Sigmoid colon (tissue), 7 donors: ENCODE measurements around the gene CUX1. TPM values are rescaled to one million over a fixed set of nuclear protein-coding genes. Genes with fewer than 3 reads are reported as not detected.

ENCODE experiments used
- DNase-seq: peaks from one replicate; pipeline ENCODE4 v3.0.0-alpha.2; 2019
- H3K27ac ChIP-seq, 4 donors: fragments of 200-600 bp; sonication (generic); one replicate each; pipeline ENCODE4 v1.5.1; 2016 to 2019; ENCODE audit warnings: mild to moderate bottlenecking in 1 of 4
- H3K27me3 ChIP-seq, 3 donors: fragments of 200-600 bp; sonication (generic); one replicate each; pipeline ENCODE4 v1.5.1; 2019; ENCODE audit warnings: mild to moderate bottlenecking in 1 of 3
- H3K36me3 ChIP-seq, 4 donors: fragments of 200-600 bp; sonication (generic); one replicate each; pipeline ENCODE4 v1.5.1; 2016 to 2019
- H3K4me1 ChIP-seq, 4 donors: fragments of 200-600 bp; sonication (generic); one replicate each; pipeline ENCODE4 v1.5.1; 2017 to 2019
- H3K4me3 ChIP-seq, 4 donors: fragments of 200-600 bp; sonication (generic); one replicate each; pipeline ENCODE4 v1.5.1; 2017 to 2019; ENCODE audit warnings: mild to moderate bottlenecking in 2 of 4, moderate library complexity in 1 of 4
- H3K9me3 ChIP-seq, 4 donors: fragments of 200-600 bp in 3 of 4; sonication (generic) in 3 of 4; one replicate each; pipeline versions ENCODE4 v1.5.1 to v1.6.1; 2013 to 2019
- EP300 ChIP-seq, 4 donors: sonication (generic); formaldehyde crosslinking; IDR thresholded peaks; one replicate each; pipeline ENCODE4 v1.6.1; 2017; ENCODE audit warnings: antibody characterized with exemption in 4 of 4
- POLR2A ChIP-seq, 2 donors: fragments of 450-650 bp; IDR thresholded peaks; one replicate each; pipeline ENCODE4 v1.6.1; 2016; ENCODE audit warnings: antibody characterized with exemption in 2 of 2, mild to moderate bottlenecking in 2 of 2, moderate library complexity in 2 of 2
- POLR2AphosphoS5 ChIP-seq, 4 donors: sonication (generic); formaldehyde crosslinking; IDR thresholded peaks; one replicate each; pipeline ENCODE4 v1.6.1; 2017; ENCODE audit warnings: antibody characterized with exemption in 4 of 4
- WGBS, 2 donors: extraction: QIAGEN DNeasy Blood & Tissue Kit; methylation state at CpG; one replicate each; pipeline ENCODE4 v1.1.7; 2013; 5-methylcytosine and 5-hydroxymethylcytosine counted together
- intact Hi-C: fragments of 100-400 bp; cut with DNase I; formaldehyde crosslinking; loops from one replicate; pipeline ENCODE4 v1.15.1; 2023
- polyA plus RNA-seq, 3 donors: library from polyadenylated mRNA; stranded (reverse); fragments of 200-250 nt; gene quantifications; one replicate each; pipeline ENCODE4 v1.2.3, GENCODE V29; 2013
- total RNA-seq, 4 donors: library from RNA; depleted of rRNA; stranded (reverse); fragments of >200 nt; gene quantifications; one replicate each; pipeline ENCODE4 v1.1.0, GENCODE V29; 2016
- TF ChIP-seq, protein P1 (sequence below), 4 experiments: fragments of 450-650 bp in 3 of 4; fragments of 200-600 bp in 1 of 4; IDR thresholded peaks; one replicate each; pipeline ENCODE4 v1.5.1; 2016 to 2019; ENCODE audit warnings: antibody characterized with exemption in 4 of 4, mild to moderate bottlenecking in 3 of 4, moderate library complexity in 2 of 4
- donor health status: healthy with polysubstance abuse.
- donor health status: Bipolar disorder and iron deficiency.
- donor health status: healthy.

Gene CUX1
- total and polyA plus RNA-seq, 7 donors, result 46.7 to 127 (median 49.9) TPM

DNA sequence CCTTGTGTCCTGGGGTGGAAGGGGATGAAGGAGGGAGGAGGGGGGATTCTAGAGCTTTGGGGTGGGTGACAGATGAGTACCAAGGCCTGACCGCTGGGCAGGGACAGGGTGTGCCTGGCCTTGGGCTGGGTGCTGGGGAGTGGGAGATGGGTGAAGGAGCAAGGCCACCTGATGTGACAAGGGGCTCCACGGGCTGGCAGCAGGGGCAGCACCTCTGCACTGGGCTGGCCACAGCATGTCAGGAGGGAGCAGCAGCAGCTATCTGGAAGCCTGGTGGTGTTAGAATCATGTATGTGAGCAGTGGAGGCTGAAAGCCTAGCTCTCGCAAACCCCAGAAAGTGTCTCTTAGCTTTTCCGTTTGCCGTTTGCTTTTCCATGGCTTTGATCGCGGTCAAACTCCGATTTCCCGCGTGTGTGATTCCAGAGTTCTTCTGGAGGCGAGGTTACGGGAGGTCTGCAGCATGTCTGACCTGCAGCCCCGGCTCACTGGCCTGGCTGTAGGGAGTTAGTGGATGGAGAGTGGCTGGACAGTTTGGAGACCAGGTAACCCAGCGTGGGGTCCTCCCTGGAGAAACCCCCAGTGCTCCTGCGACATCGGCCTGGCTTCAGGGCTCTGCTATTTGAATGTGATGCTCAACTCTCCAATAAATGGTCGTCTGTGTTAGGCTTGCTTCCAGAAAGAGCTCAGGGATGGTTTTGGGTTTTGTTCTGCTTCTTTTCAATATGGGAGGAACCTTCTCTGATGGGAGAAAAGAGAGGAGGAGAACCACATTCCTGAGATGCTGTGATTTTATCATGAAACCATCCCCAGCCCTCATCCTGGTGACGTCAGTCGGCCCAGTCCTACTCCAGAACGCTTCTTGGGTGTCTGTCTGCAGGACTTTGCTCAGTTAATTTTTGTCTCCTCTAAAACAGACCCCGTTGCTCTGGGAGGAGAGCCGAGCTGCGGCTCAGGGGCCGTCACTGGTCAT, 105.5 kb downstream of the CUX1 start:
- TF ChIP-seq EP300 (IDR thresholded peaks at IDR 0.05) (no peak), POLR2AphosphoS5 (IDR thresholded peaks at IDR 0.05) (no peak), POLR2A (IDR thresholded peaks at IDR 0.05) (no peak)
- TF ChIP-seq, protein P1, sequence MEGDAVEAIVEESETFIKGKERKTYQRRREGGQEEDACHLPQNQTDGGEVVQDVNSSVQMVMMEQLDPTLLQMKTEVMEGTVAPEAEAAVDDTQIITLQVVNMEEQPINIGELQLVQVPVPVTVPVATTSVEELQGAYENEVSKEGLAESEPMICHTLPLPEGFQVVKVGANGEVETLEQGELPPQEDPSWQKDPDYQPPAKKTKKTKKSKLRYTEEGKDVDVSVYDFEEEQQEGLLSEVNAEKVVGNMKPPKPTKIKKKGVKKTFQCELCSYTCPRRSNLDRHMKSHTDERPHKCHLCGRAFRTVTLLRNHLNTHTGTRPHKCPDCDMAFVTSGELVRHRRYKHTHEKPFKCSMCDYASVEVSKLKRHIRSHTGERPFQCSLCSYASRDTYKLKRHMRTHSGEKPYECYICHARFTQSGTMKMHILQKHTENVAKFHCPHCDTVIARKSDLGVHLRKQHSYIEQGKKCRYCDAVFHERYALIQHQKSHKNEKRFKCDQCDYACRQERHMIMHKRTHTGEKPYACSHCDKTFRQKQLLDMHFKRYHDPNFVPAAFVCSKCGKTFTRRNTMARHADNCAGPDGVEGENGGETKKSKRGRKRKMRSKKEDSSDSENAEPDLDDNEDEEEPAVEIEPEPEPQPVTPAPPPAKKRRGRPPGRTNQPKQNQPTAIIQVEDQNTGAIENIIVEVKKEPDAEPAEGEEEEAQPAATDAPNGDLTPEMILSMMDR (IDR thresholded peaks at IDR 0.05), result no peak
- DNase-seq, result peak; percentile 65
- intact Hi-C loops, result no loop called here
- Histone ChIP-seq H3K4me3 (peak overlapping the region in 1 of 4 donors; percentile 10), H3K36me3 (peaks cover 0 to 7% (median 0%) of the 10 kb centered on the region in 4 donors), H3K27me3 (no peaks in the 10 kb centered on the region), H3K27ac (peak overlapping the region; percentile 67 to 93 (median 80)), H3K4me1 (peaks cover 0 to 43% (median 28%) of the 10 kb centered on the region in 4 donors), H3K9me3 (no peaks in the 10 kb centered on the region)
- 93 to 94% methylated on average over 24 of the region's 24 CpGs for WGBS, 2 donors

DNA sequence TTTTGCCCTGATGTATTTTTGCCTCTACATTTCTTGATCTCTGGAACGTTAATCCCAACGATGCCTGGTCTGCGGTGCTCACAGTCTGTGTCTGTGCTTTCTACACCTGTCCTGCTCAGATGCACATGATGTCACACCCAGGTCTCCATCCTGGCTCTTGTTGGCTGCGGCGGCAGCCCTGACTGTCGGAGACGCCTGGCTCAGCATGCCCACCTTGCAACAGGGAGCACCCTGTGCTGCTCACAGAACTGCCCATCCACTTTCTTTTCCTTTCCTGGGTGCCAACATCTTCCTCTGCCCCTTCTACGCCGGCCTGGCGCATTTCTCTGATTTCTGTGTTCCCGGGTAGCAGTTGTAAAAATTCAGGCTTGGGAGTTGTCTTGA, 106.2 kb downstream of the CUX1 start:
- H3K36me3 ChIP-seq, result peaks cover 0 to under 1% (median 0%) of the 10 kb centered on the region in 4 donors
- peaks cover 0 to 43% (median 28%) of the 10 kb centered on the region in 4 donors for H3K4me1 ChIP-seq
- 91 to 94% methylated on average over 11 of the region's 11 CpGs for WGBS, 2 donors
- no peaks in the 10 kb centered on the region for H3K9me3 ChIP-seq
- no peaks in the 10 kb centered on the region for H3K27me3 ChIP-seq
- peak overlapping the region; percentile 67 to 93 (median 80) for H3K27ac ChIP-seq
- intact Hi-C loops, result no loop called here
- peak; percentile 59 for DNase-seq
- H3K4me3 ChIP-seq, result peak overlapping the region in 1 of 4 donors; percentile 10
- TF ChIP-seq, protein P1 (IDR thresholded peaks at IDR 0.05), result no peak
- TF ChIP-seq EP300 (IDR thresholded peaks at IDR 0.05) (no peak), POLR2A (IDR thresholded peaks at IDR 0.05) (no peak), POLR2AphosphoS5 (IDR thresholded peaks at IDR 0.05) (no peak)

DNA sequence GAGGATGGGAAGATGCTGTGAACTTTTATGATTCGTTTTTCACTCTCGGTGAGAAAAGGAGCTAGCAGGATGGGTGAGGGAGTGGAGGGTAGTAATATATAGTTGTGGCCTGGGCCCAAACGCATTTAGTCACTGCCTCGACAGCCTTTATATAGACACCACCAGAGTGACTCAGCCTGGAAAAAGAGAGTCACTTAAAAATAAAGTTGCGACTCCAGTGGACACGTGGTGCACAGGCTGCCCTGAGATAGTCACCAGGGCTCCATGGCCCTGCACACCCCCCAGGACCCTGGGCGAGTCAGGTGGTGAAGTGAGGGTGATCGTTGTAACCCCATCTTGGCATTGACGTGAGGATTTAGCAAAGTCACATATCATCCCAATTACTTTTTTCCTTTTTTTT, 106.7 kb downstream of the CUX1 start:
- peak; percentile 83 for DNase-seq
- Histone ChIP-seq H3K27ac (peak overlapping the region; percentile 67 to 93 (median 80)), H3K27me3 (no peaks in the 10 kb centered on the region), H3K36me3 (no peaks in the 10 kb centered on the region), H3K4me3 (peak overlapping the region in 1 of 4 donors; percentile 10), H3K9me3 (no peaks in the 10 kb centered on the region), H3K4me1 (peaks cover 0 to 43% (median 30%) of the 10 kb centered on the region in 4 donors)
- intact Hi-C loops, result no loop called here
- 74 to 85% methylated on average over 9 of the region's 9 CpGs for WGBS, 2 donors
- TF ChIP-seq EP300 (IDR thresholded peaks at IDR 0.05), result peak in 2 of 4 donors; percentile 61 to 86
- TF ChIP-seq POLR2A (IDR thresholded peaks at IDR 0.05), result no peak
- TF ChIP-seq POLR2AphosphoS5 (IDR thresholded peaks at IDR 0.05), result peak; percentile 39 to 85 (median 62)

DNA sequence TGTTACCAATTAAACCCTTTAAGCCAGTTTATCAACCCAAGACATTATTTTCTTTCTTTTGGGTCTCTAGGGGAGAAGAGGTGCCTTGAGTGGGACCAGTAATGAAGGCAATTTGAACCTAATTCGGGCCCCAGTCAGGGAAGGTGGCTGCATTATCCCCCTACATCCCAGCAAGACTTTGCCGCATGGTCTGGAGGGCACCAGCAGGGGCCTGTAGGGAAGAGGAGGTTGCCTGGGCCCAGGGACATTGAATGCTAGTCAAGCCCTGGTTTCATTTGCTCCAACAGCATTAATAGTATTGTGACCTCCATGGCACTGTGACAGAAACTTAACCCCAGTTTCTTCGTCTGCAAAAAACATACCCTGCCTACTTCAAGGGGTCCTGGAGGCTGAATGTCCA, 108.8 kb downstream of the CUX1 start:
- no peaks in the 10 kb centered on the region for H3K27me3 ChIP-seq
- no peaks in the 10 kb centered on the region for H3K9me3 ChIP-seq
- no peak overlapping the region for H3K4me3 ChIP-seq
- no peaks in the 10 kb centered on the region for H3K36me3 ChIP-seq
- TF ChIP-seq POLR2A (IDR thresholded peaks at IDR 0.05) (no peak), POLR2AphosphoS5 (IDR thresholded peaks at IDR 0.05) (no peak)
- DNase-seq, result peak; percentile 20
- intact Hi-C loops, result no loop called here
- peaks cover 0 to 46% (median 37%) of the 10 kb centered on the region in 4 donors for H3K4me1 ChIP-seq
- WGBS, 2 donors, result 94 to 95% methylated on average over 3 of the region's 3 CpGs
- peak overlapping the region in 2 of 4 donors; percentile 81 to 93 for H3K27ac ChIP-seq

DNA sequence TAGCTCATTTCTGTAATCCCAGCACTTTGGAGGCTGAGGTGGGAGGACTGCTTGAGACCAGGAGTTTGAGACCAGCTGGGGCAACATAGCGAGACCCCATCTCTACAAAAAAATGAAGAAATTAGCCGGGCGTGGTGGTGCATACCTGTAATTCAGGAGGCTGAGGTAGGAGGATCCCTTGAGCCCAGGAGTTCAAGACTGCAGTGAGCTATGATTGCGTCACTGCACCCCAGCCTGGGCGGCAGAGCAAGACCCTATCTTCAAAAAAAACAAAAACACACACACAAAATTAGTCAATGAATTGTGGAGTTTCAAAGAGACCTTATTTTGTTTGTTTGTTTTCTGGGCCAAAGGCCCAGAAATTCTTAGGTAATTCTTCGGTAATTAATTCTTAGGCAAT, 110.0 kb downstream of the CUX1 start:
- Histone ChIP-seq H3K9me3 (no peaks in the 10 kb centered on the region), H3K27me3 (no peaks in the 10 kb centered on the region), H3K27ac (peak overlapping the region in 3 of 4 donors; percentile 30 to 93 (median 81)), H3K4me3 (no peak overlapping the region), H3K36me3 (no peaks in the 10 kb centered on the region), H3K4me1 (peaks cover 0 to 38% (median 30%) of the 10 kb centered on the region in 4 donors)
- peak; percentile 26 for DNase-seq
- TF ChIP-seq, protein P1 (IDR thresholded peaks at IDR 0.05), result no peak
- TF ChIP-seq EP300 (IDR thresholded peaks at IDR 0.05), result no peak
- TF ChIP-seq POLR2A (IDR thresholded peaks at IDR 0.05), result no peak
- no peak for TF ChIP-seq POLR2AphosphoS5 (IDR thresholded peaks at IDR 0.05)
- intact Hi-C loops, result no loop called here
- 94 to 96% methylated on average over 6 of the region's 6 CpGs for WGBS, 2 donors
